GM19463 (cell line): ENCODE results near the gene PLEK.
"Not testable (repeated sequence)": the region's sequence is repeated elsewhere in the genome, so short reads cannot be mapped to it uniquely, and the experiment has no call there.

ENCODE experiments used
- ATAC-seq: cut with Tn5 transposase; IDR thresholded peaks from one replicate; pipeline ENCODE4 v1.9.1; 2021; ENCODE audit warnings: mild to moderate bottlenecking, moderate library complexity; ENCODE audit not compliant: unreplicated experiment

The PLEK gene

DNA sequence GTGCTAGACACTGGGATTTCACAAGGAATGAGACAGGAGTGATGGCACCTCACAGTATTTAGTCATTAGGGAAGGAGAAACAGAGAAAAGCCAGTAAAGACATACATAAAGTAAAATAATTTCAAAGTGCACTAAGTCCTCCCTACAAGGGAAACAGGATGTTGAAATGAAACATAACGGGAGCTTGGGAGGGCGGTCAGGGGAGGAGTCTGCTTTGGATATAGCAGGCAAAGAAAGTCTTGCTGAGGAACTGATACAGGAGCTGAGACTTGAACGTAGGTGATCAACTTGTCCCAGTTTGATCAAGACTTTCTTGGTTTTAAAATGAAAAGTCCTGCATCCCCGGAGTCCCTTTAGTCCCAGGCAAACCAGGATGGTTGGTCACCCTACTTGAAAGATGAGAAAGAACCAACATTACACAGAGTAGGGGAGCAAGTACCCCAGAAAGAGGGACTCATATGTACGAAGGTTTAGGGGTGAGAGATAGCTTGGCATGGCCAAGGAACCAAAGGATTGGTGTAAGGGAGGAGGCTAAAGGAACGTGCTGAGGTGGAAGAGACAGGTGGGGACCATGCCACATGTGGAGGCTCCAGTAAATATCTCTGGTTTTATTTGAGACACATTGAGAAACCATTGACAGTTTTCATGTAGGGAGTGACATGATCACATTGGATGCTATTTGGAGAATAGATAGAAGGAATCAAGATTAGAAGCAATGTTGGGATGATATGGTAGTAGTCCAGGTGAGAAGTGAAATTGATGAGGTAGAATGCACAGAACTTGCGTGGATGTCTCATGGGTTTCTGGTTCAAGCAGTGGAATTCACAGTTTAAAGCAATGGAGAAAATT lies 73.6 kb downstream of the PLEK start:
- ATAC-seq: no peak

- ATAC-seq: peak; percentile 99
These were observed 76.3 kb downstream of the PLEK start for GRCh38 chr2:68441179-68441993.

- ATAC-seq: no peak
These were observed 76.9 kb downstream of the PLEK start for GRCh38 chr2:68441994-68442322.

DNA sequence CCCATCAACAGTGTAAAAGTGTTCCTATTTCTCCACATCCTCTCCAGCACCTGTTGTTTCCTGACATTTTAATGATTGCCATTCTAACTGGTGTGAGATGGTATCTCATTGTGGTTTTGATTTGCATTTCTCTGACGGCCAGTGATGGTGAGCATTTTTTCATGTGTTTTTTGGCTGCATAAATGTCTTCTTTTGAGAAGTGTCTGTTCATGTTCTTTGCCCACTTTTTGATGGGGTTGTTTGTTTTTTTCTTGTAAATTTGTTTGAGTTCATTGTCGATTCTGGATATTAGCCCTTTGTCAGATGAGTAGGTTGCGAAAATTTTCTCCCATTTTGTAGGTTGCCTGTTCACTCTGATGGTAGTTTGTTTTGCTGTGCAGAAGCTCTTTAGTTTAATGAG lies 81.3 kb downstream of the PLEK start:
- not testable (repeated sequence) for ATAC-seq
